Esophagus squamous epithelium (tissue), 5 donors: ENCODE measurements around the gene NUP98. TPM values are rescaled to one million over a fixed set of nuclear protein-coding genes. Genes with fewer than 3 reads are reported as not detected.
"Not testable (repeated sequence)": the region's sequence is repeated elsewhere in the genome, so short reads cannot be mapped to it uniquely, and the experiment has no call there.

Experiments used
- DNase-seq: peaks from one replicate; lab custom pipeline; 2025; lab: John Stamatoyannopoulos, UW
- H3K27ac ChIP-seq, 4 donors: fragments of 200-600 bp; sonication (generic); one replicate each; pipeline ENCODE4 v1.5.1; 2016 to 2019; ENCODE audit warnings: mild to moderate bottlenecking in 1 of 4
- H3K27me3 ChIP-seq, 4 donors: fragments of 200-600 bp; sonication (generic); 1 replicate in 3 of 4; 2 replicates in 1 of 4; pipeline versions ENCODE4 v1.5.1 to v1.6.0; 2017 to 2021; ENCODE audit warnings: antibody characterized with exemption in 1 of 4
- H3K36me3 ChIP-seq, 3 donors: fragments of 200-600 bp; sonication (generic); one replicate each; pipeline ENCODE4 v1.5.1; 2016 to 2019
- H3K4me1 ChIP-seq, 3 donors: fragments of 200-600 bp; sonication (generic); one replicate each; pipeline ENCODE4 v1.5.1; 2017 to 2019
- H3K4me3 ChIP-seq, 4 donors: fragments of 200-600 bp; sonication (generic); 1 replicate in 3 of 4; 2 replicates in 1 of 4; pipeline ENCODE4 v1.5.1; 2016 to 2019; ENCODE audit warnings: mild to moderate bottlenecking in 2 of 4, moderate library complexity in 1 of 4
- H3K9me3 ChIP-seq, 3 donors: fragments of 200-600 bp; sonication (generic); one replicate each; pipeline ENCODE4 v1.5.1; 2016 to 2019
- CTCF ChIP-seq, 6 experiments: fragments of 450-650 bp in 4 of 6; fragments of 200-600 bp in 2 of 6; sonication (generic) in 2 of 6; IDR thresholded peaks; one replicate each; pipeline ENCODE4 v1.5.1; 2016 to 2019; ENCODE audit warnings: antibody characterized with exemption in 6 of 6, mild to moderate bottlenecking in 4 of 6, moderate library complexity in 4 of 6
- POLR2A ChIP-seq, 4 donors: fragments of 450-650 bp; IDR thresholded peaks; one replicate each; pipeline ENCODE4 v1.6.1; 2017; ENCODE audit warnings: antibody characterized with exemption in 4 of 4, mild to moderate bottlenecking in 4 of 4, moderate library complexity in 3 of 4
- WGBS, 2 donors: methylation state at CpG; one replicate each; pipeline ENCODE4 v1.1.5; 2018; 5-methylcytosine and 5-hydroxymethylcytosine counted together
- intact Hi-C: fragments of 100-400 bp; cut with DNase I; formaldehyde crosslinking; loops from one replicate; pipeline ENCODE4 v1.15.0; 2022
- total RNA-seq, 4 donors: library from RNA; depleted of rRNA; stranded (reverse); fragments of >200 nt; gene quantifications; one replicate each; pipeline ENCODE4 v1.1.0, GENCODE V29; 2016
- donor health status: DM: yes; HTN: yes; CAD: no.

Gene NUP98
- total RNA-seq, 4 donors from 2014 or later, result 54.2 to 110 (median 79.2) TPM

- no peak for DNase-seq
- H3K27ac ChIP-seq, result peak overlapping the region in 1 of 4 donors; percentile 21
- WGBS, 2 donors, result 80 to 100% methylated on average over 1 to 2 of the region's 2 CpGs
- peaks cover 0 to 26% (median 0%) of the 10 kb centered on the region in 3 donors for H3K4me1 ChIP-seq
- no peaks in the 10 kb centered on the region for H3K9me3 ChIP-seq
- H3K27me3 ChIP-seq, result no peaks in the 10 kb centered on the region
- peaks cover 0 to 15% (median 0%) of the 10 kb centered on the region in 3 donors for H3K36me3 ChIP-seq
- no peak for TF ChIP-seq CTCF (IDR thresholded peaks at IDR 0.05)
- no peak for TF ChIP-seq POLR2A (IDR thresholded peaks at IDR 0.05)
- intact Hi-C loops, result no loop called here
- no peak overlapping the region for H3K4me3 ChIP-seq
Observed at GRCh38 chr11:3816673-3817072, 19.3 kb upstream of the NUP98 start.

- whole genome bisulfite sequencing, 2 donors, result 76 to 88% methylated on average over 2 to 3 of the region's 4 CpGs
- Histone ChIP-seq H3K27me3 (no peaks in the 10 kb centered on the region), H3K27ac (peak overlapping the region in 1 of 4 donors; percentile 21), H3K36me3 (peaks cover 0 to 15% (median 0%) of the 10 kb centered on the region in 3 donors), H3K9me3 (no peaks in the 10 kb centered on the region), H3K4me3 (no peak overlapping the region), H3K4me1 (peaks cover 0 to 29% (median 0%) of the 10 kb centered on the region in 3 donors)
- intact Hi-C loops, result no loop called here
- no peak for DNase-seq
- TF ChIP-seq POLR2A (IDR thresholded peaks at IDR 0.05) (no peak), CTCF (IDR thresholded peaks at IDR 0.05) (no peak)
Observed at GRCh38 chr11:3815845-3816244, 18.5 kb upstream of the NUP98 start.

GRCh38 chr11:3814832-3815231 lies 17.5 kb upstream of the NUP98 start:
- Histone ChIP-seq H3K36me3 (peaks cover 0 to 15% (median 0%) of the 10 kb centered on the region in 3 donors), H3K4me1 (peaks cover 0 to 31% (median 6%) of the 10 kb centered on the region in 3 donors)
- H3K4me3 ChIP-seq, H3K9me3 ChIP-seq, intact Hi-C loops, DNase-seq, H3K27me3 ChIP-seq, H3K27ac ChIP-seq: not testable (repeated sequence)
- 92 to 95% methylated on average over 5 of the region's 5 CpGs for WGBS, 2 donors

GRCh38 chr11:3810951-3811350 lies 13.6 kb upstream of the NUP98 start:
- no peak for DNase-seq
- 90 to 100% methylated on average over 2 to 4 of the region's 4 CpGs for WGBS, 2 donors
- Histone ChIP-seq H3K4me3 (no peak overlapping the region), H3K27me3 (no peaks in the 10 kb centered on the region), H3K4me1 (peaks cover 4 to 36% (median 12%) of the 10 kb centered on the region in 3 donors), H3K36me3 (peaks cover 0 to 7% (median 0%) of the 10 kb centered on the region in 3 donors), H3K9me3 (no peaks in the 10 kb centered on the region), H3K27ac (peak overlapping the region in 1 of 4 donors; percentile 90)
- intact Hi-C loops, result no loop called here
- no peak for TF ChIP-seq POLR2A (IDR thresholded peaks at IDR 0.05)
- TF ChIP-seq CTCF (IDR thresholded peaks at IDR 0.05), result no peak

GRCh38 chr11:3810446-3810845 lies 13.1 kb upstream of the NUP98 start:
- H3K4me3 ChIP-seq, result no peak overlapping the region
- H3K27ac ChIP-seq, result peak overlapping the region in 3 of 4 donors; percentile 85 to 90 (median 86)
- 71 to 83% methylated on average over 1 of the region's 3 CpGs for whole genome bisulfite sequencing, 2 donors
- peaks cover 0 to 7% (median 0%) of the 10 kb centered on the region in 3 donors for H3K36me3 ChIP-seq
- DNase-seq, result no peak
- intact Hi-C loops, result no loop called here
- TF ChIP-seq CTCF (IDR thresholded peaks at IDR 0.05) (no peak), POLR2A (IDR thresholded peaks at IDR 0.05) (no peak)
- H3K4me1 ChIP-seq, result peaks cover 4 to 34% (median 12%) of the 10 kb centered on the region in 3 donors
- H3K27me3 ChIP-seq, result no peaks in the 10 kb centered on the region
- H3K9me3 ChIP-seq, result no peaks in the 10 kb centered on the region

- Histone ChIP-seq H3K4me1 (peaks cover 4 to 34% (median 12%) of the 10 kb centered on the region in 3 donors), H3K4me3 (no peak overlapping the region), H3K27ac (peak overlapping the region in 3 of 4 donors; percentile 85 to 90 (median 86)), H3K9me3 (no peaks in the 10 kb centered on the region), H3K36me3 (peaks cover 0 to 7% (median 0%) of the 10 kb centered on the region in 3 donors), H3K27me3 (no peaks in the 10 kb centered on the region)
- intact Hi-C loops, result no loop called here
- DNase-seq, result no peak
- no peak for TF ChIP-seq CTCF (IDR thresholded peaks at IDR 0.05)
- no peak for TF ChIP-seq POLR2A (IDR thresholded peaks at IDR 0.05)
- no CpG with 5 or more reads among the region's 1 CpG for WGBS, 2 donors
Observed at GRCh38 chr11:3809624-3809928, 12.2 kb upstream of the NUP98 start.
